Endothelial cell of umbilical vein (primary cell): Measurements from ENCODE around the gene ANKS1B. TPM values are rescaled to one million over a fixed set of nuclear protein-coding genes. Genes with fewer than 3 reads are reported as not detected.

Experiments
- BruUV-seq: library from RNA; stranded (reverse); fragments of 400-500 nt; replicated peaks from 2 replicates; lab custom pipeline; 2021; lab: Mats Ljungman, UMichigan
- CTCF ChIA-PET: fragments of 300-600, 350-600 bp; sonication (Branson Sonifier 250); formaldehyde crosslinking; loops from one replicate; lab custom pipeline; 2021; ENCODE audit warnings: antibody characterized with exemption, inconsistent platforms; lab: Charles Lee
- POLR2A ChIA-PET: fragments of 300-600, 350-600 bp; sonication (Branson Sonifier 250); formaldehyde crosslinking; loops from one replicate; lab custom pipeline; 2021; ENCODE audit warnings: antibody characterized with exemption, inconsistent platforms; lab: Charles Lee
- DNase-seq: peaks from one replicate; pipeline ENCODE4 v3.0.0-alpha.2; 2011; ENCODE audit warnings: low read depth, low spot score
- FAIRE-seq: peaks from 2 replicates; lab custom pipeline; 2011; peaks lifted over from hg19 to GRCh38; lab: Jason Lieb, UNC
- H2AFZ ChIP-seq: 2 replicates; pipeline ENCODE4 v1.6.0; 2012; ENCODE audit warnings: low read depth, low read length, control low read depth, inconsistent platforms
- H3K27ac ChIP-seq: 2 replicates; pipeline ENCODE4 v1.5.1; 2011; ENCODE audit warnings: low read depth, mild to moderate bottlenecking, control low read depth, low read length, moderate library complexity; ENCODE audit not compliant: insufficient read depth
- H3K27me3 ChIP-seq, 2 experiments: 2 replicates each; pipeline versions ENCODE4 v1.6.0 to v1.6.1; 2011; ENCODE audit warnings: low read length in 2 of 2, mixed read lengths in 1 of 2; ENCODE audit not compliant: control insufficient read depth in 2 of 2, insufficient read depth in 2 of 2
- H3K36me3 ChIP-seq, 2 experiments: 2 replicates in 1 of 2; 3 replicates in 1 of 2; pipeline ENCODE4 v1.5.1; 2011; ENCODE audit warnings: low read length in 2 of 2, mild to moderate bottlenecking in 1 of 2, moderate library complexity in 1 of 2; ENCODE audit not compliant: control insufficient read depth in 2 of 2, insufficient read depth in 2 of 2; ENCODE audit errors: extremely low read depth in 1 of 2
- H3K4me1 ChIP-seq: 3 replicates; pipeline ENCODE4 v1.5.1; 2011; ENCODE audit warnings: mild to moderate bottlenecking, low read length; ENCODE audit not compliant: control insufficient read depth, insufficient read depth; ENCODE audit errors: extremely low read depth
- H3K4me2 ChIP-seq: 2 replicates; pipeline ENCODE4 v1.6.1; 2011; ENCODE audit warnings: low read length, control low read depth, mixed read lengths; ENCODE audit not compliant: insufficient read depth
- H3K4me3 ChIP-seq, 3 experiments: fragments of 200-600 bp in 1 of 3; sonication (generic), shearing (Covaris generic) in 1 of 3; replicated peaks in 1 of 3; 2 replicates each; pipeline ENCODE4 v1.5.1; 2011 to 2016; ENCODE audit warnings: control low read depth in 3 of 3, low read length in 3 of 3, mild to moderate bottlenecking in 2 of 3, inconsistent platforms in 1 of 3, low read depth in 1 of 3, moderate library complexity in 1 of 3; ENCODE audit not compliant: insufficient read depth in 1 of 3
- H3K79me2 ChIP-seq: 2 replicates; pipeline ENCODE4 v1.6.0; 2012; ENCODE audit warnings: low read length, inconsistent platforms; ENCODE audit not compliant: control insufficient read depth, insufficient read depth
- H3K9ac ChIP-seq: replicated peaks from 2 replicates; pipeline ENCODE3; 2011; ENCODE audit warnings: low read length, control low read depth; ENCODE audit not compliant: insufficient read depth; ENCODE audit errors: extremely low read depth
- H3K9me1 ChIP-seq: replicated peaks from 3 replicates; pipeline ENCODE4 v1.6.0; 2011; ENCODE audit warnings: mild to moderate bottlenecking, low read length; ENCODE audit not compliant: control insufficient read depth, insufficient read depth; ENCODE audit errors: extremely low read depth
- H3K9me3 ChIP-seq: replicated peaks from 2 replicates; pipeline ENCODE4 v1.5.1; 2012; ENCODE audit warnings: low read length, inconsistent platforms; ENCODE audit not compliant: control insufficient read depth, insufficient read depth
- H4K20me1 ChIP-seq: replicated peaks from 2 replicates; pipeline ENCODE3; 2011; ENCODE audit warnings: mild to moderate bottlenecking, low read length; ENCODE audit not compliant: control insufficient read depth, insufficient read depth; ENCODE audit errors: extremely low read depth
- CTCF ChIP-seq, 2 donors: IDR thresholded peaks; 1 replicate in 1 of 2; 2 replicates in 1 of 2; pipeline ENCODE4 v1.5.1; 2011; ENCODE audit warnings: low read length in 2 of 2, mild to moderate bottlenecking in 2 of 2, moderate library complexity in 2 of 2, control low read depth in 1 of 2, inconsistent platforms in 1 of 2, low read depth in 1 of 2; ENCODE audit not compliant: insufficient read depth in 1 of 2; ENCODE audit errors: extremely low read depth in 1 of 2
- EZH2 ChIP-seq: IDR thresholded peaks from 2 replicates; pipeline ENCODE4 v1.6.1; 2012; ENCODE audit warnings: borderline replicate concordance, low read depth, mild to moderate bottlenecking, moderate library complexity, low read length, inconsistent platforms; ENCODE audit not compliant: severe bottlenecking
- FOS ChIP-seq: IDR thresholded peaks from 2 replicates; pipeline ENCODE4 v1.6.1; 2011; ENCODE audit warnings: mild to moderate bottlenecking, low read length, moderate library complexity, borderline replicate concordance; ENCODE audit not compliant: insufficient read depth
- GATA2 ChIP-seq: IDR thresholded peaks from 2 replicates; pipeline ENCODE4 v1.7.0; 2011; ENCODE audit warnings: low read depth, mild to moderate bottlenecking, moderate library complexity, mixed read lengths, low read length; ENCODE audit not compliant: insufficient read length, insufficient read depth
- JUN ChIP-seq: IDR thresholded peaks from 2 replicates; pipeline ENCODE4 v1.6.1; 2011; ENCODE audit warnings: borderline replicate concordance, low read depth; ENCODE audit not compliant: insufficient read length, insufficient read depth
- MAX ChIP-seq: IDR thresholded peaks from 2 replicates; pipeline ENCODE4 v1.6.1; 2011; ENCODE audit not compliant: insufficient read depth, insufficient read length
- MYC ChIP-seq: IDR thresholded peaks from one replicate; pipeline ENCODE4 v1.6.1; 2011; ENCODE audit warnings: mild to moderate bottlenecking, low read depth, low read length
- POLR2A ChIP-seq: IDR thresholded peaks from 2 replicates; pipeline ENCODE4 v1.6.1; 2012; ENCODE audit warnings: low read depth, mild to moderate bottlenecking, control low read depth, low read length
- POLR2AphosphoS5 ChIP-seq: IDR thresholded peaks from 2 replicates; pipeline ENCODE4 v1.6.1; 2012; ENCODE audit warnings: low read depth, mild to moderate bottlenecking, control low read depth, low read length, moderate library complexity; ENCODE audit not compliant: insufficient read depth
- dilution Hi-C: fragments of 300-500 bp; cut with MboI; formaldehyde crosslinking; loops from one replicate; pipeline ENCODE4 v1.15.0; 2019; ENCODE audit warnings: low sequenced_read_pairs; ENCODE audit not compliant: extremely low pct_ligation_motif_present
- intact Hi-C: fragments of 100-400 bp; cut with micrococcal nuclease; formaldehyde crosslinking; loops from one replicate; pipeline ENCODE4 v1.10.0; 2022
- polyA plus RNA-seq, 4 experiments: library from polyadenylated mRNA; depleted of rRNA in 3 of 4; stranded (reverse) in 3 of 4; unstranded in 1 of 4; fragments of >200 nt; gene quantifications; 2 replicates each; pipeline versions ENCODE4 v1.2.1 to v1.2.3, GENCODE V29; 2011 to 2012; ENCODE audit warnings: missing spikeins in 1 of 4
- total RNA-seq: library from RNA; stranded (reverse); gene quantifications from 2 replicates; pipeline ENCODE4 v1.2.3, GENCODE V29; 2021

ANKS1B gene
- total and polyA plus RNA-seq, 2 donors (not counting 3 experiments of a cell fraction or from before 2014, with no cell fraction given), result 0.15 to 0.38 TPM

GRCh38 chr12:99567072-99567471, 417.7 kb downstream of the ANKS1B start:
- BruUV-seq, result no TSS peak
- H3K4me3 ChIP-seq, result no peak overlapping the region
- H3K9ac ChIP-seq, result no peak overlapping the region
- no peaks in the 10 kb centered on the region for H3K79me2 ChIP-seq
- H3K4me2 ChIP-seq, result no peak overlapping the region
- FAIRE-seq, result no peak
- intact Hi-C loops (no loop called here), dilution Hi-C loops (no loop called here)
- ChIA-PET POLR2A (no interaction called here), CTCF (no interaction called here)
- no peak for TF ChIP-seq JUN
- no peak for TF ChIP-seq CTCF (IDR thresholded peaks at IDR 0.05; ENCODE audit: extremely low read depth in 1 of 2, insufficient read depth in 1 of 2, low read depth in 1 of 2, low read length in 2 of 2)
- TF ChIP-seq MYC, result no peak
- TF ChIP-seq EZH2, result no peak
- TF ChIP-seq POLR2A, result no peak
- TF ChIP-seq GATA2, result no peak
- no peak for TF ChIP-seq FOS
- TF ChIP-seq POLR2AphosphoS5, result no peak
- no peak for TF ChIP-seq MAX
- no peaks in the 10 kb centered on the region for H3K4me1 ChIP-seq
- no peaks in the 10 kb centered on the region for H3K9me1 ChIP-seq
- no peaks in the 10 kb centered on the region for H3K27me3 ChIP-seq
- H4K20me1 ChIP-seq, result no peaks in the 10 kb centered on the region
- H3K9me3 ChIP-seq, result peaks cover 4% of the 10 kb centered on the region
- no peak overlapping the region for H3K27ac ChIP-seq
- H3K36me3 ChIP-seq, result no peaks in the 10 kb centered on the region
- no peak for DNase-seq
- no peak overlapping the region for H2AFZ ChIP-seq
